22Rv1 (cell line): ENCODE results near the gene AGAP1.

ENCODE experiments used
- CTCF ChIP-seq: fragments of 450-650 bp; IDR thresholded peaks from 2 replicates; pipeline ENCODE4 v1.5.1; 2017; ENCODE audit warnings: mild to moderate bottlenecking
- ZFX ChIP-seq: fragments of 450-650 bp; IDR thresholded peaks from 2 replicates; pipeline ENCODE4 v1.6.1; 2017; ENCODE audit warnings: antibody characterized with exemption, borderline replicate concordance

DNA sequence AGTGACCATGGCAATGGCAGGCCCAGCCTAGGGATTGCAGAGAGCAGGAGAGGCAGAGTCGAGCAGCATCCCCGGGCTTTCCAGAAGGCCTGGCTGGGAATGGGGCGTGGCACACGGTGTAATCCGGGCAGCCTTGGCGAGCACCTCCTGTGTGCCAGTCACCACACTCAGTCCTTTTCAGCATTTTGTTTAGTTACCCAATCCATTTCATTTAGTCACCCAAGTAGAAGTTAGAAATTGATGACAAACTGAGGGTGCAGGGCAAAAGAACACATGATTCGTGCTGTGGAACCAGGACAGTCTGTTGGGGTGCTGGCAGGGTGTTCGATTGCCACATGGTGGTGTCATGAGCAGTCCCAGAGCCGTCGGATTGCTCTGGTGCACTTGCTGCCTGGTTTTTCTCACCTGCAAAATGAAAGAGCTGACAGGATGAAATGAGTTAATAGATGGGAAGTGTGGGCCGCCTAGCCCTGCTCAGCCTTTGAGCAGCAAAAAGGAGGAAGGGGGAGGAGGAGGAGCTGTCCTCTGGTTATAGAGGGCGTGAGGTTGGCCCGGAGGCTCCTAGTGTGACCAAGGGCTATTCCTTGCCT is 299.4 kb downstream of the AGAP1 start:
- TF ChIP-seq CTCF: no peak
- TF ChIP-seq ZFX: no peak
